ENCODE measurements around the gene GPX3.

The GPX3 gene

DNA sequence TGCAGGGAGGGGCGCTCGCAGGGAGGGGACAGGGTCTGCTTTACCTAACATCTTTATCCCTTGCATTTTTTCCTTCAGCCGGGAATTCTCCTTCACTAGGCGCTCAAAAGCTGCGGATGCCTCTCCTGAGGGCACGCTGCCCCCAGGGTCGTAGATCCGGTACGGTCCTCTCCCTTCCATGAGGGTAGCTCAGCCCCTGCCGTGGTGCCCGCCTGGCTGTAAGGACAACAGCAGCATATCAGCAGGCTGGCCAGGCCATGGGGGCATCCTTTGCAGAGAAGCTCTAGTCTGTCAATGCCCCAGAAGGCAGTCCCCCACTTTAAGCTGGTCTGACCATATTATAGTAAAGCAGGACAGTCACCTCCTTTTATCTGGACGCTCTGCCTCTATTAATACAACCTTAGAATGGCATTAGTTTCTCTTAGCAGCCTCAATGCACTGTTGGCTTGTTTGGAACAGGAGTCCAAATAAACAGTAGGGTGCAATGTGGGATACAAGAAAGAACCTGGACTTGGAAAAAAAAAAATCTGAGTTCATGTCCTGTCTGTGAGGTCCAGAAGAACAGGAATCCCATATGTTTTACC is 44.6 kb downstream of the GPX3 start:
- Histone ChIP-seq H3K27ac (ENCODE audit: low read length) (peak overlapping the region; percentile 45; the same call in 1 of the 2 replicates), H3K36me3 (replicated peaks; ENCODE audit: insufficient read depth, low read length) (no peaks in the 10 kb centered on the region; the same call in none of the 2 replicates), H4K20me1 (ENCODE audit: insufficient read depth, low read length) (peaks cover 3% of the 10 kb centered on the region; the same call in 1 of the 2 replicates), H3K27me3 (replicated peaks; ENCODE audit: insufficient read depth, low read length) (no peaks in the 10 kb centered on the region), H3F3A (ENCODE audit: insufficient read depth, low read length) (peaks cover 7% of the 10 kb centered on the region; the same call in 1 of the 2 replicates), H3K4me3 (ENCODE audit: low read length) (no peak overlapping the region), H3K9me3 (replicated peaks; ENCODE audit: insufficient read depth, low read length) (no peaks in the 10 kb centered on the region), H3K4me1 (ENCODE audit: low read length) (peaks cover 40% of the 10 kb centered on the region), H2AFZ (ENCODE audit: low read length) (no peak overlapping the region), H3K4me2 (ENCODE audit: low read depth, low read length) (no peak overlapping the region), H3K9me2 (replicated peaks; ENCODE audit: insufficient read depth, low read length) (no peaks in the 10 kb centered on the region), H3K9ac (ENCODE audit: low read length) (no peak overlapping the region), H3K79me2 (ENCODE audit: low read length) (peaks cover 80% of the 10 kb centered on the region)
- no peak for TF ChIP-seq EZH2phosphoT487 (IDR thresholded peaks at IDR 0.05; ENCODE audit: low read length)
- TF ChIP-seq, protein P1, sequence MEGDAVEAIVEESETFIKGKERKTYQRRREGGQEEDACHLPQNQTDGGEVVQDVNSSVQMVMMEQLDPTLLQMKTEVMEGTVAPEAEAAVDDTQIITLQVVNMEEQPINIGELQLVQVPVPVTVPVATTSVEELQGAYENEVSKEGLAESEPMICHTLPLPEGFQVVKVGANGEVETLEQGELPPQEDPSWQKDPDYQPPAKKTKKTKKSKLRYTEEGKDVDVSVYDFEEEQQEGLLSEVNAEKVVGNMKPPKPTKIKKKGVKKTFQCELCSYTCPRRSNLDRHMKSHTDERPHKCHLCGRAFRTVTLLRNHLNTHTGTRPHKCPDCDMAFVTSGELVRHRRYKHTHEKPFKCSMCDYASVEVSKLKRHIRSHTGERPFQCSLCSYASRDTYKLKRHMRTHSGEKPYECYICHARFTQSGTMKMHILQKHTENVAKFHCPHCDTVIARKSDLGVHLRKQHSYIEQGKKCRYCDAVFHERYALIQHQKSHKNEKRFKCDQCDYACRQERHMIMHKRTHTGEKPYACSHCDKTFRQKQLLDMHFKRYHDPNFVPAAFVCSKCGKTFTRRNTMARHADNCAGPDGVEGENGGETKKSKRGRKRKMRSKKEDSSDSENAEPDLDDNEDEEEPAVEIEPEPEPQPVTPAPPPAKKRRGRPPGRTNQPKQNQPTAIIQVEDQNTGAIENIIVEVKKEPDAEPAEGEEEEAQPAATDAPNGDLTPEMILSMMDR (IDR thresholded peaks at IDR 0.05; ENCODE audit: low read length), result no peak
- no peak for TF ChIP-seq EZH2 (optimal IDR thresholded peaks at IDR 0.05; ENCODE audit: low read depth, low read length)
- no peak for DNase-seq

GRCh38 chr5:151065609-151066008 is 45.2 kb downstream of the GPX3 start:
- H3K4me2 ChIP-seq (ENCODE audit: low read depth, low read length), result peak overlapping the region; percentile 19; the same call in 1 of the 2 replicates
- no peaks in the 10 kb centered on the region for H3K9me3 ChIP-seq (replicated peaks; ENCODE audit: insufficient read depth, low read length)
- no peaks in the 10 kb centered on the region for H3K27me3 ChIP-seq (replicated peaks; ENCODE audit: insufficient read depth, low read length)
- DNase-seq, result no peak
- no peak for TF ChIP-seq EZH2phosphoT487 (IDR thresholded peaks at IDR 0.05; ENCODE audit: low read length)
- TF ChIP-seq, protein P1 (IDR thresholded peaks at IDR 0.05; ENCODE audit: low read length), result no peak
- no peak for TF ChIP-seq EZH2 (optimal IDR thresholded peaks at IDR 0.05; ENCODE audit: low read depth, low read length)
- no peaks in the 10 kb centered on the region; the same call in none of the 2 replicates for H3K36me3 ChIP-seq (replicated peaks; ENCODE audit: insufficient read depth, low read length)
- H4K20me1 ChIP-seq (ENCODE audit: insufficient read depth, low read length), result peaks cover 4% of the 10 kb centered on the region; the same call in 1 of the 2 replicates
- H3K27ac ChIP-seq (ENCODE audit: low read length), result peak overlapping the region; percentile 45; the same call in 1 of the 2 replicates
- peaks cover 35% of the 10 kb centered on the region for H3K4me1 ChIP-seq (ENCODE audit: low read length)
- H3K9ac ChIP-seq (ENCODE audit: low read length), result no peak overlapping the region; the same call in 1 of the 2 replicates
- peaks cover 86% of the 10 kb centered on the region for H3K79me2 ChIP-seq (ENCODE audit: low read length)
- no peak overlapping the region for H3K4me3 ChIP-seq (ENCODE audit: low read length)
- H3F3A ChIP-seq (ENCODE audit: insufficient read depth, low read length), result peaks cover 7% of the 10 kb centered on the region; the same call in 1 of the 2 replicates
- no peaks in the 10 kb centered on the region for H3K9me2 ChIP-seq (replicated peaks; ENCODE audit: insufficient read depth, low read length)
- H2AFZ ChIP-seq (ENCODE audit: low read length), result no peak overlapping the region

- no peaks in the 10 kb centered on the region; the same call in 1 of the 2 replicates for H3K36me3 ChIP-seq (replicated peaks; ENCODE audit: insufficient read depth, low read length)
- peaks cover 7% of the 10 kb centered on the region; the same call in 1 of the 2 replicates for H3F3A ChIP-seq (ENCODE audit: insufficient read depth, low read length)
- peaks cover 98% of the 10 kb centered on the region for H3K79me2 ChIP-seq (ENCODE audit: low read length)
- no peak for TF ChIP-seq EZH2phosphoT487 (IDR thresholded peaks at IDR 0.05; ENCODE audit: low read length)
- TF ChIP-seq, protein P1 (IDR thresholded peaks at IDR 0.05; ENCODE audit: low read length), result no peak
- TF ChIP-seq EZH2 (optimal IDR thresholded peaks at IDR 0.05; ENCODE audit: low read depth, low read length), result no peak
- no peak overlapping the region for H3K4me2 ChIP-seq (ENCODE audit: low read depth, low read length)
- no peak overlapping the region for H3K9ac ChIP-seq (ENCODE audit: low read length)
- H3K4me1 ChIP-seq (ENCODE audit: low read length), result peaks cover 35% of the 10 kb centered on the region
- no peak overlapping the region for H2AFZ ChIP-seq (ENCODE audit: low read length)
- H3K27me3 ChIP-seq (replicated peaks; ENCODE audit: insufficient read depth, low read length), result no peaks in the 10 kb centered on the region
- no peak overlapping the region for H3K27ac ChIP-seq (ENCODE audit: low read length)
- no peaks in the 10 kb centered on the region for H3K9me3 ChIP-seq (replicated peaks; ENCODE audit: insufficient read depth, low read length)
- DNase-seq, result no peak
- H3K4me3 ChIP-seq (ENCODE audit: low read length), result no peak overlapping the region
- H4K20me1 ChIP-seq (ENCODE audit: insufficient read depth, low read length), result peaks cover 12% of the 10 kb centered on the region; the same call in 1 of the 2 replicates
- H3K9me2 ChIP-seq (replicated peaks; ENCODE audit: insufficient read depth, low read length), result no peaks in the 10 kb centered on the region
Measured at GRCh38 chr5:151066920-151067319, 46.5 kb downstream of the GPX3 start.
